Fibroblast of lung (primary cell): ENCODE measurements around the gene PGGT1B. TPM values are rescaled to one million over a fixed set of nuclear protein-coding genes. Genes with fewer than 3 reads are reported as not detected.

Experiments
- DNase-seq, 2 donors: peaks; one replicate each; pipeline versions ENCODE4 v3.0.0 to v3.0.0-alpha.2; 2010; ENCODE audit warnings: low read depth in 2 of 2
- H2AFZ ChIP-seq: 2 replicates; pipeline ENCODE4 v1.5.1; 2012; ENCODE audit warnings: low read length, control low read depth, inconsistent platforms
- H3K27ac ChIP-seq: 2 replicates; pipeline ENCODE4 v1.5.1; 2011; ENCODE audit warnings: low read length, control low read depth; ENCODE audit not compliant: insufficient read depth
- H3K27me3 ChIP-seq: 2 replicates; pipeline ENCODE4 v1.5.1; 2011; ENCODE audit warnings: mild to moderate bottlenecking, low read length; ENCODE audit not compliant: control insufficient read depth, insufficient read depth
- H3K36me3 ChIP-seq: 2 replicates; pipeline ENCODE4 v1.5.1; 2011; ENCODE audit warnings: low read length; ENCODE audit not compliant: control insufficient read depth, insufficient read depth
- H3K4me1 ChIP-seq: 2 replicates; pipeline ENCODE4 v1.5.1; 2011; ENCODE audit warnings: low read length; ENCODE audit not compliant: control insufficient read depth, insufficient read depth; ENCODE audit errors: extremely low read depth
- H3K4me2 ChIP-seq: 2 replicates; pipeline ENCODE4 v1.5.1; 2011; ENCODE audit warnings: low read length, control low read depth; ENCODE audit not compliant: insufficient read depth; ENCODE audit errors: extremely low read depth
- H3K4me3 ChIP-seq, 4 experiments: fragments of 200-600 bp in 1 of 4; sonication (generic) in 1 of 4; replicated peaks in 1 of 4; 2 replicates each; pipeline ENCODE4 v1.5.1; 2011 to 2016; ENCODE audit warnings: low read length in 4 of 4, low read depth in 3 of 4, mild to moderate bottlenecking in 3 of 4, control low read depth in 2 of 4, inconsistent platforms in 1 of 4, mixed read lengths in 1 of 4; ENCODE audit not compliant: insufficient read depth in 1 of 4; ENCODE audit errors: control extremely low read depth in 1 of 4
- H3K79me2 ChIP-seq: 2 replicates; pipeline ENCODE4 v1.5.1; 2012; ENCODE audit warnings: mild to moderate bottlenecking, low read length, inconsistent platforms; ENCODE audit not compliant: control insufficient read depth, insufficient read depth
- H3K9ac ChIP-seq: 2 replicates; pipeline ENCODE4 v1.5.1; 2011; ENCODE audit warnings: mild to moderate bottlenecking, low read length, control low read depth; ENCODE audit not compliant: insufficient read depth
- H3K9me3 ChIP-seq: 2 replicates; pipeline ENCODE4 v1.5.1; 2012; ENCODE audit warnings: low read depth, low read length; ENCODE audit not compliant: control insufficient read depth, insufficient read depth
- H4K20me1 ChIP-seq: 2 replicates; pipeline ENCODE4 v1.5.1; 2011; ENCODE audit warnings: low read length; ENCODE audit not compliant: control insufficient read depth, insufficient read depth; ENCODE audit errors: extremely low read depth
- EZH2 ChIP-seq: IDR thresholded peaks from 2 replicates; pipeline ENCODE4 v1.5.1; 2012; ENCODE audit warnings: low read length, control low read depth, mild to moderate bottlenecking; ENCODE audit errors: missing control alignments
- polyA plus RNA-seq, 2 donors: library from polyadenylated mRNA; depleted of rRNA in 1 of 2; stranded (reverse) in 1 of 2; unstranded in 1 of 2; fragments of >200 nt; gene quantifications; 2 replicates each; pipeline ENCODE4 v1.2.1, GENCODE V29; 2011 to 2012; ENCODE audit warnings: missing spikeins in 1 of 2
- total RNA-seq: library from RNA; depleted of rRNA; stranded (reverse); fragments of >200 nt; gene quantifications from 2 replicates; pipeline ENCODE4 v1.2.1, GENCODE V29; 2014
- TF ChIP-seq, protein P1 (sequence below), 2 donors: IDR thresholded peaks in 1 of 2; conservative IDR thresholded peaks in 1 of 2; 1 replicate in 1 of 2; 2 replicates in 1 of 2; pipeline ENCODE4 v1.5.1; 2011 to 2012; ENCODE audit warnings: low read length in 2 of 2, control low read depth in 1 of 2, inconsistent platforms in 1 of 2, low read depth in 1 of 2, mild to moderate bottlenecking in 1 of 2

Gene PGGT1B
- total and polyA plus RNA-seq, 2 donors (not counting 1 experiment from before 2014, with no cell fraction given), result 2.5 to 12.4 TPM

DNA sequence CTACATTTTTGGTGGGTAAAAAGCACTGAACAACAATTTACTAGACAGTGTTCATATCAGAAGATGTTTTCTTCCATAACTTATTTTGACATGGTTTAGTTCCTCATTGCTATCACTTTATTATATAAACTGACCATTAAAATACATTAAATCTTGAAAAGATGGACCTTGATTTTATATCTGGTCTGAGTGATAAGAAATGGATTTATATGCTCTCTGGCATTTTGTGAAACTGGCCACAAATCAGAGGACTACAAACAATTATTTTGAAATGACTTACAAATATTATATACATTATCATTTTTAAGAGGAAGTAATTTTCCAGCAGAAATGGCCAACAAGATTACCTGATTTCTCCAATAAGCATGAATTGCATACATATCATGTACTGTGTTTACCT, 69.4 kb downstream of the PGGT1B start:
- no peaks in the 10 kb centered on the region for H3K9me3 ChIP-seq
- H3K4me2 ChIP-seq, result no peak overlapping the region
- no peak overlapping the region for H3K27ac ChIP-seq
- no peaks in the 10 kb centered on the region for H3K79me2 ChIP-seq
- H3K27me3 ChIP-seq, result no peaks in the 10 kb centered on the region
- no peak overlapping the region for H3K4me3 ChIP-seq
- H2AFZ ChIP-seq, result no peak overlapping the region
- H3K4me1 ChIP-seq, result no peaks in the 10 kb centered on the region
- TF ChIP-seq, protein P1, sequence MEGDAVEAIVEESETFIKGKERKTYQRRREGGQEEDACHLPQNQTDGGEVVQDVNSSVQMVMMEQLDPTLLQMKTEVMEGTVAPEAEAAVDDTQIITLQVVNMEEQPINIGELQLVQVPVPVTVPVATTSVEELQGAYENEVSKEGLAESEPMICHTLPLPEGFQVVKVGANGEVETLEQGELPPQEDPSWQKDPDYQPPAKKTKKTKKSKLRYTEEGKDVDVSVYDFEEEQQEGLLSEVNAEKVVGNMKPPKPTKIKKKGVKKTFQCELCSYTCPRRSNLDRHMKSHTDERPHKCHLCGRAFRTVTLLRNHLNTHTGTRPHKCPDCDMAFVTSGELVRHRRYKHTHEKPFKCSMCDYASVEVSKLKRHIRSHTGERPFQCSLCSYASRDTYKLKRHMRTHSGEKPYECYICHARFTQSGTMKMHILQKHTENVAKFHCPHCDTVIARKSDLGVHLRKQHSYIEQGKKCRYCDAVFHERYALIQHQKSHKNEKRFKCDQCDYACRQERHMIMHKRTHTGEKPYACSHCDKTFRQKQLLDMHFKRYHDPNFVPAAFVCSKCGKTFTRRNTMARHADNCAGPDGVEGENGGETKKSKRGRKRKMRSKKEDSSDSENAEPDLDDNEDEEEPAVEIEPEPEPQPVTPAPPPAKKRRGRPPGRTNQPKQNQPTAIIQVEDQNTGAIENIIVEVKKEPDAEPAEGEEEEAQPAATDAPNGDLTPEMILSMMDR (conservative IDR thresholded peaks at IDR 0.05 in 1 of 2, IDR thresholded peaks at IDR 0.05 in 1 of 2; ENCODE audit: low read depth in 1 of 2, low read length in 2 of 2), result no peak
- no peak for TF ChIP-seq EZH2
- no peaks in the 10 kb centered on the region for H4K20me1 ChIP-seq
- DNase-seq, result no peak
- no peaks in the 10 kb centered on the region for H3K36me3 ChIP-seq
- no peak overlapping the region for H3K9ac ChIP-seq

DNA sequence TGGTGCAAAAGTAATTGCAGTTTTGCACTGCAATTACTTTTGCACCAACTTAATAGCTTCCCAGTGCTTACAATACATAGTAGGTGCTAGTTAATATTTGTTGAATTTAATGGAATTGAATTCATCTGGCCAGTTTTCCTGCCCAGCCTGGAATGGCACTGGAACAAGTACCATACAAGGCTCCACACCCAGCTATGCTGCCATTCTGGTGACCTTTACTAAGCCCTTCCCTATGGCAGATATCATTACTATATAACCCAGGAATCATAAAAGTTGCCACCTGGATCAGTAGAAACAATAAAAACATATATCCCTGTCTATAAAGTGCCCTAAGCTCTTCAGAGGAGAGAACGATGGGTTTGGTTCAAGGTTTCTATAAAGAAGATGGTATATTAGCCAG, 70.6 kb downstream of the PGGT1B start:
- H3K36me3 ChIP-seq, result no peaks in the 10 kb centered on the region
- H3K4me3 ChIP-seq, result no peak overlapping the region
- H3K4me2 ChIP-seq, result no peak overlapping the region
- TF ChIP-seq, protein P1 (conservative IDR thresholded peaks at IDR 0.05 in 1 of 2, IDR thresholded peaks at IDR 0.05 in 1 of 2; ENCODE audit: low read depth in 1 of 2, low read length in 2 of 2), result no peak
- TF ChIP-seq EZH2, result no peak
- no peaks in the 10 kb centered on the region for H3K4me1 ChIP-seq
- H3K9ac ChIP-seq, result no peak overlapping the region
- H2AFZ ChIP-seq, result no peak overlapping the region
- H4K20me1 ChIP-seq, result no peaks in the 10 kb centered on the region
- H3K9me3 ChIP-seq, result no peaks in the 10 kb centered on the region
- no peaks in the 10 kb centered on the region for H3K27me3 ChIP-seq
- no peak overlapping the region for H3K27ac ChIP-seq
- no peaks in the 10 kb centered on the region for H3K79me2 ChIP-seq
- DNase-seq, result no peak

DNA sequence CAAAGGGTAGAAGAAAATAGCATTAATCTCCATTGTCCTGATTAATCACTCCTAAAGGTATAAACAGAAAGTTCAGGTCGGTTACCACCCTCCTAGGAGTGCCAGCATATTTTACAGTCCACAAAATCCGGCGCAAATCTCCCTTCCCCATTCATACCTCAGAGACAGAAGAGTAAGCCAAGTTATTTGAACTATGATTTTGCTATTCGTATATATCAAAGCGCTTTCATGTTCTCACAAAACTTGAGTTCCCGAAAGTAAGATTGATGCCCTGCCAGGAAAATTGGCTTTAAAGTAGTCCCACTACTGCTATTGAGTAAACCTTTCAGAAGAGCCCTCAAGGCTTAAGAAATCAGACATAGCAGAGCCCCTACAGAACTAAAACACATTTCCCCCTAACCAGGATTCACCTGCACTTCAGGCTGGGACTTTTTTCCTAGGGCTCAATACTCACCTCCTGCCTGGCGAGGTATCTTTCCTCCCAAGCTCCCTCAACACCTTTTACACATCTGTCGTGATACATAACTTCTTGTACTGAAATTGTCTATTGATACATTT, 71.1 kb downstream of the PGGT1B start:
- Histone ChIP-seq H3K27me3 (no peaks in the 10 kb centered on the region), H3K27ac (no peak overlapping the region), H3K4me3 (no peak overlapping the region), H3K36me3 (no peaks in the 10 kb centered on the region), H4K20me1 (no peaks in the 10 kb centered on the region), H3K9me3 (no peaks in the 10 kb centered on the region), H3K79me2 (no peaks in the 10 kb centered on the region), H3K4me2 (no peak overlapping the region), H2AFZ (no peak overlapping the region), H3K4me1 (no peaks in the 10 kb centered on the region), H3K9ac (no peak overlapping the region)
- no peak for DNase-seq
- TF ChIP-seq EZH2, result no peak
- TF ChIP-seq, protein P1 (conservative IDR thresholded peaks at IDR 0.05 in 1 of 2, IDR thresholded peaks at IDR 0.05 in 1 of 2; ENCODE audit: low read depth in 1 of 2, low read length in 2 of 2), result no peak
